Stomach (tissue), 4 donors: Measurements from ENCODE around the gene PPP1R3G.

Experiments used
- CTCF ChIP-seq, 7 experiments: fragments of 450-650 bp in 4 of 7; fragments of 200-600 bp in 3 of 7; sonication (generic) in 3 of 7; IDR thresholded peaks; one replicate each; pipeline ENCODE4 v1.5.1; 2016 to 2019; ENCODE audit warnings: antibody characterized with exemption in 7 of 7, control low read depth in 2 of 7, mild to moderate bottlenecking in 1 of 7
- EP300 ChIP-seq: sonication (generic); formaldehyde crosslinking; IDR thresholded peaks from one replicate; pipeline ENCODE4 v1.6.1; 2017; ENCODE audit warnings: antibody characterized with exemption
- POLR2A ChIP-seq, 4 donors: fragments of 450-650 bp; IDR thresholded peaks; one replicate each; pipeline ENCODE4 v1.6.1; 2016; ENCODE audit warnings: antibody characterized with exemption in 4 of 4, control low read depth in 2 of 4, mild to moderate bottlenecking in 1 of 4, moderate library complexity in 1 of 4
- POLR2AphosphoS5 ChIP-seq, 3 donors: sonication (generic); formaldehyde crosslinking; IDR thresholded peaks; one replicate each; pipeline ENCODE4 v1.6.1; 2016; ENCODE audit warnings: antibody characterized with exemption in 3 of 3

GRCh38 chr6:5086294-5086890 is 1.3 kb downstream of the PPP1R3G start:
- TF ChIP-seq CTCF (IDR thresholded peaks at IDR 0.05) (no peak), POLR2AphosphoS5 (IDR thresholded peaks at IDR 0.05) (no peak), POLR2A (IDR thresholded peaks at IDR 0.05) (no peak), EP300 (no peak)
